ELR (cell line): Measurements from ENCODE around the gene DPEP3.
"Not testable (repeated sequence)": the region's sequence is repeated elsewhere in the genome, so short reads cannot be mapped to it uniquely, and the experiment has no call there.

Experiments used
- DNase-seq: peaks from one replicate; pipeline ENCODE4 v3.0.0-alpha.2; 2015; ENCODE audit warnings: low read depth

The DPEP3 gene

GRCh38 chr16:67993207-67994039 lies 13.1 kb upstream of the DPEP3 start:
- peak; percentile 82 for DNase-seq

GRCh38 chr16:67992661-67993206 lies 12.4 kb upstream of the DPEP3 start:
- DNase-seq, result no peak

- DNase-seq, result no peak
Observed at GRCh38 chr16:67990018-67990386, 9.7 kb upstream of the DPEP3 start.

GRCh38 chr16:67989322-67990017 lies 9.2 kb upstream of the DPEP3 start:
- DNase-seq, result no peak

- no peak for DNase-seq
Observed at GRCh38 chr16:67988675-67989074, 8.4 kb upstream of the DPEP3 start.

GRCh38 chr16:67987460-67988160 lies 7.3 kb upstream of the DPEP3 start:
- DNase-seq, result peak; percentile 75

GRCh38 chr16:67986949-67987348 lies 6.7 kb upstream of the DPEP3 start:
- DNase-seq, result no peak

- DNase-seq, result no peak
Observed at GRCh38 chr16:67982011-67982696, 1.9 kb upstream of the DPEP3 start.

- DNase-seq, result no peak
Observed at GRCh38 chr16:67977469-67978227, 2.7 kb downstream of the DPEP3 start.

GRCh38 chr16:67977005-67977404 lies 3.3 kb downstream of the DPEP3 start:
- DNase-seq, result no peak

- no peak for DNase-seq
Observed at GRCh38 chr16:67976205-67976604, 4.1 kb downstream of the DPEP3 start.

- no peak for DNase-seq
Observed at GRCh38 chr16:67975321-67976105, 4.8 kb downstream of the DPEP3 start.

- DNase-seq, result not testable (repeated sequence)
Observed at GRCh38 chr16:67972285-67972684, 8.0 kb downstream of the DPEP3 start.

GRCh38 chr16:67971111-67971510 lies 9.2 kb downstream of the DPEP3 start:
- DNase-seq, result no peak

- peak; percentile 30 for DNase-seq
Observed at GRCh38 chr16:67969254-67970039, 10.9 kb downstream of the DPEP3 start.

- DNase-seq, result peak; percentile 90
Observed at GRCh38 chr16:67968400-67969253, 11.7 kb downstream of the DPEP3 start, which contains the start of gene SLC12A4. TSS of gene SLC12A4 (minus strand) at chr16:67968637. CDS start at chr16:67968553, 84 bp downstream.

GRCh38 chr16:67967958-67968399 lies 12.3 kb downstream of the DPEP3 start:
- DNase-seq, result peak; percentile 56
